Keratinocyte (primary cell): ENCODE measurements around the gene ITPR1. TPM values are rescaled to one million over a fixed set of nuclear protein-coding genes. Genes with fewer than 3 reads are reported as not detected.

Experiments
- DNase-seq: peaks from one replicate; pipeline ENCODE4 v3.0.0-alpha.2; 2011; ENCODE audit warnings: low read depth, missing footprints, low spot score
- FAIRE-seq: peaks from 2 replicates; lab custom pipeline; 2011; peaks lifted over from hg19 to GRCh38; lab: Jason Lieb, UNC
- H2AFZ ChIP-seq: 2 replicates; pipeline ENCODE4 v1.6.0; 2012; ENCODE audit warnings: low read length, control low read depth, inconsistent platforms; ENCODE audit not compliant: control insufficient read depth
- H3K27ac ChIP-seq: 2 replicates; pipeline ENCODE4 v1.5.1; 2011; ENCODE audit warnings: low read length; ENCODE audit not compliant: control insufficient read depth, insufficient read depth
- H3K27me3 ChIP-seq: 3 replicates; pipeline ENCODE4 v1.6.0; 2011; ENCODE audit warnings: low read length; ENCODE audit not compliant: control insufficient read depth, insufficient read depth; ENCODE audit errors: extremely low read depth
- H3K36me3 ChIP-seq, 2 experiments: 2 replicates in 1 of 2; 3 replicates in 1 of 2; pipeline ENCODE4 v1.5.1; 2011; ENCODE audit warnings: low read length in 2 of 2, mild to moderate bottlenecking in 1 of 2; ENCODE audit not compliant: control insufficient read depth in 2 of 2, insufficient read depth in 2 of 2; ENCODE audit errors: extremely low read depth in 1 of 2
- H3K4me1 ChIP-seq: 3 replicates; pipeline ENCODE4 v1.5.1; 2011; ENCODE audit warnings: low read length; ENCODE audit not compliant: control insufficient read depth, insufficient read depth; ENCODE audit errors: extremely low read depth
- H3K4me2 ChIP-seq: 3 replicates; pipeline ENCODE4 v1.6.0; 2011; ENCODE audit warnings: low read depth, low read length; ENCODE audit not compliant: control insufficient read depth, insufficient read depth; ENCODE audit errors: extremely low read depth
- H3K4me3 ChIP-seq, 3 experiments: fragments of 200-600 bp in 1 of 3; sonication (generic) in 1 of 3; 2 replicates in 2 of 3; 3 replicates in 1 of 3; pipeline ENCODE4 v1.5.1; 2011 to 2016; ENCODE audit warnings: low read length in 3 of 3, mild to moderate bottlenecking in 3 of 3, control low read depth in 2 of 3, inconsistent platforms in 1 of 3, low read depth in 1 of 3, mixed read lengths in 1 of 3, mixed run types in 1 of 3, moderate library complexity in 1 of 3; ENCODE audit not compliant: control insufficient read depth in 2 of 3, insufficient read depth in 2 of 3; ENCODE audit errors: extremely low read depth in 1 of 3
- H3K79me2 ChIP-seq: 2 replicates; pipeline ENCODE4 v1.6.0; 2012; ENCODE audit warnings: low read length; ENCODE audit not compliant: control insufficient read depth, insufficient read depth
- H3K9ac ChIP-seq: 3 replicates; pipeline ENCODE4 v1.6.0; 2011; ENCODE audit warnings: low read length; ENCODE audit not compliant: control insufficient read depth, insufficient read depth; ENCODE audit errors: extremely low read depth
- H3K9me1 ChIP-seq: 3 replicates; pipeline ENCODE4 v1.6.0; 2011; ENCODE audit warnings: low read length; ENCODE audit not compliant: control insufficient read depth, insufficient read depth; ENCODE audit errors: extremely low read depth
- H3K9me3 ChIP-seq: 2 replicates; pipeline ENCODE4 v1.5.1; 2012; ENCODE audit warnings: low read depth, low read length; ENCODE audit not compliant: control insufficient read depth
- H4K20me1 ChIP-seq: 3 replicates; pipeline ENCODE4 v1.6.0; 2011; ENCODE audit warnings: low read length; ENCODE audit not compliant: control insufficient read depth, insufficient read depth; ENCODE audit errors: extremely low read depth
- EZH2 ChIP-seq: IDR thresholded peaks from one replicate; pipeline ENCODE4 v1.6.1; 2012; ENCODE audit warnings: inconsistent platforms, mild to moderate bottlenecking, low read length, moderate library complexity
- dilution Hi-C: fragments of 300-500 bp; cut with MboI; formaldehyde crosslinking; loops from one replicate; pipeline ENCODE4 v1.7.0; 2020; ENCODE audit warnings: low sequenced_read_pairs; ENCODE audit not compliant: extremely low pct_ligation_motif_present
- polyA plus RNA-seq, 5 experiments: library from polyadenylated mRNA; depleted of rRNA in 3 of 5; stranded (reverse) in 3 of 5; stranded (forward) in 1 of 5; unstranded in 1 of 5; fragments of >200 nt; gene quantifications; 1 replicate in 1 of 5; 2 replicates in 3 of 5; 3 replicates in 1 of 5; pipeline versions ENCODE4 v1.2.1 to v1.2.3, GENCODE V29; 2011 to 2012; ENCODE audit warnings: missing spikeins in 2 of 5, low read depth in 1 of 5, low replicate concordance in 1 of 5
- TF ChIP-seq, protein P1 (sequence below), 3 experiments: IDR thresholded peaks in 1 of 3; conservative IDR thresholded peaks in 1 of 3; optimal IDR thresholded peaks in 1 of 3; 2 replicates in 2 of 3; 3 replicates in 1 of 3; pipeline versions ENCODE3 to v1.5.1; 2011; ENCODE audit warnings: low read length in 3 of 3, mild to moderate bottlenecking in 3 of 3, moderate library complexity in 2 of 3, control low read depth in 1 of 3, inconsistent platforms in 1 of 3; ENCODE audit not compliant: insufficient read depth in 2 of 3; ENCODE audit errors: extremely low read depth in 1 of 3

The ITPR1 gene
- polyA plus RNA-seq, 1 donor (not counting 4 experiments of a cell fraction or from before 2014, with no cell fraction given): 3.5 TPM

GRCh38 chr3:4752201-4753072 is 259.3 kb downstream of the ITPR1 start:
- Histone ChIP-seq H3K79me2 (no peaks in the 10 kb centered on the region), H3K9ac (no peak overlapping the region), H3K4me3 (no peak overlapping the region), H3K9me3 (no peaks in the 10 kb centered on the region), H3K27ac (no peak overlapping the region), H3K4me2 (no peak overlapping the region), H4K20me1 (no peaks in the 10 kb centered on the region), H3K4me1 (peaks cover 29% of the 10 kb centered on the region), H3K27me3 (no peaks in the 10 kb centered on the region), H3K36me3 (no peaks in the 10 kb centered on the region), H2AFZ (no peak overlapping the region), H3K9me1 (no peaks in the 10 kb centered on the region)
- no peak for DNase-seq
- dilution Hi-C loops: no loop called here
- no peak for FAIRE-seq
- TF ChIP-seq, protein P1, sequence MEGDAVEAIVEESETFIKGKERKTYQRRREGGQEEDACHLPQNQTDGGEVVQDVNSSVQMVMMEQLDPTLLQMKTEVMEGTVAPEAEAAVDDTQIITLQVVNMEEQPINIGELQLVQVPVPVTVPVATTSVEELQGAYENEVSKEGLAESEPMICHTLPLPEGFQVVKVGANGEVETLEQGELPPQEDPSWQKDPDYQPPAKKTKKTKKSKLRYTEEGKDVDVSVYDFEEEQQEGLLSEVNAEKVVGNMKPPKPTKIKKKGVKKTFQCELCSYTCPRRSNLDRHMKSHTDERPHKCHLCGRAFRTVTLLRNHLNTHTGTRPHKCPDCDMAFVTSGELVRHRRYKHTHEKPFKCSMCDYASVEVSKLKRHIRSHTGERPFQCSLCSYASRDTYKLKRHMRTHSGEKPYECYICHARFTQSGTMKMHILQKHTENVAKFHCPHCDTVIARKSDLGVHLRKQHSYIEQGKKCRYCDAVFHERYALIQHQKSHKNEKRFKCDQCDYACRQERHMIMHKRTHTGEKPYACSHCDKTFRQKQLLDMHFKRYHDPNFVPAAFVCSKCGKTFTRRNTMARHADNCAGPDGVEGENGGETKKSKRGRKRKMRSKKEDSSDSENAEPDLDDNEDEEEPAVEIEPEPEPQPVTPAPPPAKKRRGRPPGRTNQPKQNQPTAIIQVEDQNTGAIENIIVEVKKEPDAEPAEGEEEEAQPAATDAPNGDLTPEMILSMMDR (optimal IDR thresholded peaks at IDR 0.05 in 1 of 3, IDR thresholded peaks at IDR 0.05 in 1 of 3, conservative IDR thresholded peaks at IDR 0.05 in 1 of 3; ENCODE audit: extremely low read depth in 1 of 3, insufficient read depth in 2 of 3, low read length in 3 of 3): no peak
- no peak for TF ChIP-seq EZH2

GRCh38 chr3:4753073-4753691 is 260.0 kb downstream of the ITPR1 start:
- Histone ChIP-seq H3K4me2 (no peak overlapping the region), H2AFZ (no peak overlapping the region), H3K9me3 (no peaks in the 10 kb centered on the region), H3K79me2 (no peaks in the 10 kb centered on the region), H3K4me3 (no peak overlapping the region), H3K27ac (no peak overlapping the region), H3K4me1 (peaks cover 29% of the 10 kb centered on the region), H3K27me3 (no peaks in the 10 kb centered on the region), H4K20me1 (no peaks in the 10 kb centered on the region), H3K9ac (no peak overlapping the region), H3K36me3 (no peaks in the 10 kb centered on the region), H3K9me1 (no peaks in the 10 kb centered on the region)
- dilution Hi-C loops: no loop called here
- no peak for TF ChIP-seq EZH2
- TF ChIP-seq, protein P1 (optimal IDR thresholded peaks at IDR 0.05 in 1 of 3, IDR thresholded peaks at IDR 0.05 in 1 of 3, conservative IDR thresholded peaks at IDR 0.05 in 1 of 3; ENCODE audit: extremely low read depth in 1 of 3, insufficient read depth in 2 of 3, low read length in 3 of 3): no peak
- DNase-seq: no peak
- no peak for FAIRE-seq
